GM12872 (cell line): ENCODE data around the gene UCN.

ENCODE experiments used
- TF ChIP-seq, protein P1 (sequence below): IDR thresholded peaks from 3 replicates; pipeline ENCODE4 v1.5.1; 2011; ENCODE audit warnings: low read depth, mild to moderate bottlenecking, low read length, moderate library complexity; ENCODE audit not compliant: insufficient read depth

UCN gene

DNA sequence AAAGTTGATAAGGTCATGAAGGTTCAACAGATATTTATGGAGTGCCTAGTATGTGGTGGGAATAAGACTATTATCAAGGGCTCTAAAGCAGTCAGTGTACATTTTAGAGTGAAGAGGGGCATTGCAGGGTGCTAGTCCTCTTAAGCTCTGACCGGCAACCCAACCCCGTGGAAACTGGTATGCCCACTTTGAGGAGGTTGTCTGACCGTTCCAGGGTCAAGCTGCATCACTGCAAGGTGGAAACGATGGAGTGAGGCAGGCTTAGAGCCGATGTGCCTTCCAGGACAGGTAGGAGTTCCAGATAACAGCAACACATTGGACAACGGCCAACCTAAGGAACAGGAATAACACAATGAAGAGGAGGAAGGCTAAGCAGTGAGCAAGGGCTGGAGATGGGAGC, 1.4 kb upstream of the UCN start:
- TF ChIP-seq, protein P1, sequence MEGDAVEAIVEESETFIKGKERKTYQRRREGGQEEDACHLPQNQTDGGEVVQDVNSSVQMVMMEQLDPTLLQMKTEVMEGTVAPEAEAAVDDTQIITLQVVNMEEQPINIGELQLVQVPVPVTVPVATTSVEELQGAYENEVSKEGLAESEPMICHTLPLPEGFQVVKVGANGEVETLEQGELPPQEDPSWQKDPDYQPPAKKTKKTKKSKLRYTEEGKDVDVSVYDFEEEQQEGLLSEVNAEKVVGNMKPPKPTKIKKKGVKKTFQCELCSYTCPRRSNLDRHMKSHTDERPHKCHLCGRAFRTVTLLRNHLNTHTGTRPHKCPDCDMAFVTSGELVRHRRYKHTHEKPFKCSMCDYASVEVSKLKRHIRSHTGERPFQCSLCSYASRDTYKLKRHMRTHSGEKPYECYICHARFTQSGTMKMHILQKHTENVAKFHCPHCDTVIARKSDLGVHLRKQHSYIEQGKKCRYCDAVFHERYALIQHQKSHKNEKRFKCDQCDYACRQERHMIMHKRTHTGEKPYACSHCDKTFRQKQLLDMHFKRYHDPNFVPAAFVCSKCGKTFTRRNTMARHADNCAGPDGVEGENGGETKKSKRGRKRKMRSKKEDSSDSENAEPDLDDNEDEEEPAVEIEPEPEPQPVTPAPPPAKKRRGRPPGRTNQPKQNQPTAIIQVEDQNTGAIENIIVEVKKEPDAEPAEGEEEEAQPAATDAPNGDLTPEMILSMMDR, result no peak

DNA sequence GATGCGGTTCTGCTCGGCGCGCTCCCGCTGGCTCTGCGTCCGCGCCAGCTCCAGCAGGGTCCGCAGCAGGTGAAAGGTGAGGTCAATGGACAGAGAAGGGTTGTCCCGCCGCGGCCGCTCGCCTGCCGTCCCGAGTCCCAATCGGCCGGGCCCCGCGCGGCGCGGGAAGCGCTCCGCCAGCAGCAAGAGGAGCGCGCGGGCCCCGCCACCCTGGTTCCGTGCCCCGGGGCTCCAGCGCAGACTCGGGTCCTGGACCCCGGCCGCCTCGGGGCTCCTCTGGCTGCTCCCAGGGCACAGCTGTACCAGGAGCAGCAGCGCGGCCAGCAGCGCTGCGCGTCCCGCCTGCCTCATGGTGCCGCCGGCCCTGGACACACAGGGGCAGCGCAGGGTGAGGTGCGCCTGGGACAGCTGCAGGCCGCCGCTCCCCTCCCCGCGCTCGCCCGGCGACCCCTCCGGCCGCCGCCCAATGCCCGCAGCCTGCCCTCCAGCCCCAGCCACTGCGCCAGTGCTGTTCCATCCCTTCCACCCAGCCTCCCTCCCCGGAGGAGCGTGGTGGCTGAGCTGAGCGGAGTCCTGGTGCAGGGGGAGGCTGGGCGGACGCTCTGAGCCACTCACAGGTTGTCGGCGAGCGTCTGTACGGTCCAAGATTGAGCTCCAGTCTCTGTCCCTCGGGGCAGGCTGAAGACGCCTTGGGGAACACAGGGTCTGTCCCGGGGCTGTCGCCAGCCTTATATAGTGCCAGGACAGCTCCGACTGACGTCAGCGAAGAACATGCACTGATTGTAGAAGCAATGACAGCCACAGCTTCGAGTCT, 493 bp downstream of the UCN start:
- TF ChIP-seq, protein P1, result no peak

DNA sequence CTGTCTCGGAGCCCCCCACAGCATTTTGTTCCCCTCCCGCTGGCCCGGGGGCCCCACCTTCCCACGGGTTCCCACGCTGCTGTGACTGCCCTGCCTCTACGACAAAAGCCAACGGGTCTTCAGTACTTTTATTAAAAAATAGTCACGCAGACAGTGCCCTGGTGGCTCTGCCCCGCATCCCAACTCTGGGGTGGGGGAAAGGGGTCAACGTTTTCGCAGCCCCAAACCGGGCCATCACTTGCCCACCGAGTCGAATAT, 1.0 kb downstream of the UCN start:
- TF ChIP-seq, protein P1, result no peak

DNA sequence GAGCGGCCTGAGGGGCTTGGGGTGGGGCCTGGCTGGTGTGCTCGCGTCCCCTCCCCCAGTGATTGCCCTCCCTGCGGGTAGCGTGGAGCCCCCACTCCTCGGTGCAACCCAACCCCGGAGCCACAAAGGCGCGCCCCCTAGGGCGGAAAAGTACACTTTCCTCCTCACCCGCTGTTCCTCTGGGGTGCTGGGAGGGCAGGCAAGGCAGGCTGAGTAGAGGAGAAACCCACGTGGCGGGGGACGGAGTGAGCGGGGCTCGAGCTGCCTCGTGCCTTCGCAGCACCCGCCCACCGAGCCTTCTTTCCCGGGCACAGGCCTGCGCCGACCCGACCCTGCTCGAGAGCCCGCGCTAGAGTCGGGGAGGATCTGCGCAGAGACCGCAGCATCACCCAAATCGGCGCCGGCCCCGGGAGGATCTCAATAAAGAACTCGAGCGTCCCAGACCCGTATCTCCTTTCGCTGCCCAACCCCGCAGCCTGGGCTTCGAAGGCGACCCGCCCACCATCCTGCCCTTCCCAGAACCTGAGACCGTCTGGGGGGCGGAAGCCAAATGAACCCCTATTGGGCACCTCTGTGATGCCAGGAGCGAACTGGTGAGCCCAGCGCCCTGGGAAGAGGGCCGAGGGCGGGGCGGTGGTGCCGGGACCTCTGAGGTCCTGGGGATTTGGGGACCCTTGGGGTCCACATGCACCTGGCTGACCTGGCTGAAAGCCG, 1.5 kb downstream of the UCN start:
- TF ChIP-seq, protein P1, result no peak

DNA sequence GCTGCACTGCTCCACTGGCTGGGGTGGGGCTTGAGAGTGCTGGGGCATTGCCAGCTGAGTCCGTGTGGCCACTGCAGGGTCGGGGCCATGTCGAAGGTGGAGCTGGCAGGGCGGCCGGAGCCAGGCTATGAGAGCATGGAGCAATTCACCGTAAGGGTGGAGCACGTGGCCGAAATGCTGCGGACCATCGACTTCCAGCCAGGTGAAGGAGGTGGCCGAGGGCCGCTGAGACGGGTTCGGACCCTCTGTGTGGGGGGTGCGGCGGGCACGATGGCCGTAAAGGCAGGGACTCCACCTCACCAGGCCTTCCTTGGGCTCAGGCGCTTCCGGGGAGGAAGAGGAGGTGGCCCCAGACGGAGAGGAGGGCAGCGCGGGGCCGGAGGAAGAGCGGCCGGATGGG, 2.1 kb downstream of the UCN start:
- TF ChIP-seq, protein P1, result no peak

DNA sequence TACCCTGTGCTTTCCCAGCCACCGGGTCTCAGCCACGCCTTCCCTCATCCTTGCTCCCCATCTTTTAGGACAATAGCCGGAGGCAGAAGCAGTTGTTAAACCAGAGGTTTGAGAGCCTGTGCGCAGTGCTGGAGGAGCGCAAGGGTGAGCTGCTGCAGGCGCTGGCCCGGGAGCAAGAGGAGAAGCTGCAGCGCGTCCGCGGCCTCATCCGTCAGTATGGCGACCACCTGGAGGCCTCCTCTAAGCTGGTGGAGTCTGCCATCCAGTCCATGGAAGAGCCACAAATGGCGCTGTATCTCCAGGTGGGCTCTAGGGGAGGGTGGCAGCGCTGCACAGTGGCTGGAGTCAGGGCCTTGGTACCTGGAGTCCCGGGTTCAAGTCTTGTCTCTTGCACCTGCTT, 2.7 kb downstream of the UCN start:
- TF ChIP-seq, protein P1, result no peak

DNA sequence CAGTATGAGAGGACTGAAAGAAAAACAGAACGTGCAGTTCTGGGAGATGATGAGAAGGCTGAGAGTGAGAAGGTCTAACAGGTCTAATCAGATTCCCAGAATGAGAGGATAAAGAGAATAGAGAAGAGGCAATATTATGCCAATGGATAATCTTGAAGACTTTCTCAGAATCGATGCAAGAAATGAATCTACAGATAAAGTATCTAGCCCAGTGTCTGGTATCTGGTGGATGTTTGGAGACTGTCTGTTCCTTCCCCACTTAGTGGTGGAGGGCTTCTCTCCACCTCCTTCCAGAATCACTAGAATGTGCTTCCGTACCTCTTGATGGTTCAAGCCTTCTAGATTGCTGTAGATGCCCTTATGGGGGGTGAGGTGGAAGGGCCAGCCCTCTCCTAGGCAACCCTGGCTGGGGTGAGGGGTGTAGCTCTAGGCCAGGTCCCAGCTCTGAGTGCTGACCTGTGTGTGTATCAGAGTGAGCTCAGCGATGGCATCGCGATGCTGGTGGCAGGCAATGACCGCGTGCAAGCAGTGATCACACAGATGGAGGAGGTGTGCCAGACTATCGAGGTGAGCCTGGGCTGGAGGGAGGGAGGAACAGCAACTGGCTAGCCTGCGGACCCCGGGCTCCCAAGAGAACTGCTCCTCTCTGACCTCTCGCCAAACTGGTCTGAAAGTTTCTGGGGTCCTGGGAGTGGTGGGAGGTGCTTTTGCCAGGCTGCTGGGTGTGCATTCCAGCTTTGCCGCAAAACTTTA, 3.6 kb downstream of the UCN start:
- TF ChIP-seq, protein P1, result no peak
